Transverse colon (tissue), 4 donors: ENCODE results near the gene OR2H1.

Experiments used
- CTCF ChIP-seq, 5 experiments: fragments of 200-600 bp in 3 of 5; fragments of 450-650 bp in 2 of 5; sonication (generic) in 3 of 5; IDR thresholded peaks; 1 replicate in 2 of 5; 2 replicates in 3 of 5; pipeline ENCODE4 v1.5.1; 2016 to 2017; ENCODE audit warnings: antibody characterized with exemption in 5 of 5, inconsistent platforms in 3 of 5, mild to moderate bottlenecking in 2 of 5, moderate library complexity in 1 of 5
- EP300 ChIP-seq: sonication (generic); formaldehyde crosslinking; IDR thresholded peaks from one replicate; pipeline ENCODE4 v1.6.1; 2017; ENCODE audit warnings: antibody characterized with exemption, low read depth
- POLR2AphosphoS5 ChIP-seq, 3 donors: sonication (generic); formaldehyde crosslinking; IDR thresholded peaks; one replicate each; pipeline ENCODE4 v1.6.1; 2016; ENCODE audit warnings: antibody characterized with exemption in 3 of 3

- TF ChIP-seq CTCF (IDR thresholded peaks at IDR 0.05) (no peak), POLR2AphosphoS5 (IDR thresholded peaks at IDR 0.05) (no peak), EP300 (no peak)
Observed at GRCh38 chr6:29509711-29510110, 52.8 kb downstream of the OR2H1 start.
